ENCODE results near the gene SIRT4.
"Not testable (repeated sequence)": the region's sequence is repeated elsewhere in the genome, so short reads cannot be mapped to it uniquely, and the experiment has no call there.

Gene SIRT4

GRCh38 chr12:120301962-120302815, at the start of gene SIRT4:
SIRT4 (plus strand) TSS chr12:120302321; CDS start chr12:120303562, 1,241 bp downstream.
- peak; percentile 88 for DNase-seq (ENCODE audit: extremely low spot score)
- peak; percentile 88 for TF ChIP-seq ZNF384 (IDR thresholded peaks at IDR 0.05)
- peak; percentile 55; the same call in 1 of the 2 replicates for TF ChIP-seq CTBP1 (IDR thresholded peaks at IDR 0.05; ENCODE audit: borderline replicate concordance)
- TF ChIP-seq TARDBP (IDR thresholded peaks at IDR 0.05) = peak; percentile 84
- no peak; the same call in none of the 2 replicates for TF ChIP-seq SUZ12 (IDR thresholded peaks at IDR 0.05)
- peak; percentile 90 for TF ChIP-seq L3MBTL2 (conservative IDR thresholded peaks at IDR 0.05)
- TF ChIP-seq SP1 (IDR thresholded peaks at IDR 0.05) = no peak
- TF ChIP-seq FOXA1 (IDR thresholded peaks at IDR 0.05) = peak; percentile 89
- TF ChIP-seq BHLHE40 (IDR thresholded peaks at IDR 0.05; ENCODE audit: borderline replicate concordance) = peak; percentile 88
- TF ChIP-seq ELF4 (IDR thresholded peaks at IDR 0.05) = peak; percentile 78
- TF ChIP-seq PKNOX1 (IDR thresholded peaks at IDR 0.05) = peak; percentile 94
- ChIA-PET CTCF (interaction anchor here (0.6 to 1.8 kb wide), 16 partner anchors 9 to 347 kb away, joined by 3 to 22 read pairs (median 4); partner anchors contain the start of genes RNU4-1 and RNU4-2), POLR2A (interaction anchor here (0.9 to 4.6 kb wide), 6 partner anchors 10 to 101 kb away, joined by 3 to 99 read pairs (median 4); partner anchors contain the start of genes PXN, RNU4-1 and RNU4-2)

GRCh38 chr12:120253313-120253712, 48.8 kb upstream of the SIRT4 start:
- DNase-seq (ENCODE audit: extremely low spot score) = not testable (repeated sequence)
- POLR2A ChIA-PET = interaction anchor here (1.4 to 2.4 kb wide), 3 partner anchors 8 to 38 kb away, joined by 3 to 8 read pairs (median 7); partner anchors contain the start of gene RNU4-2

GRCh38 chr12:120254809-120255208, 47.3 kb upstream of the SIRT4 start:
- ChIA-PET CTCF (interaction anchor here (1.0 to 1.7 kb wide), 2 partner anchors 11 to 19 kb away, joined by 4 read pairs; partner anchors contain the start of gene PXN), POLR2A (interaction anchor here (0.7 to 2.3 kb wide), 4 partner anchors 9 to 53 kb away, joined by 3 to 9 read pairs (median 6); partner anchors contain the start of genes PXN, RNU4-2 and RPLP0)
- DNase-seq (ENCODE audit: extremely low spot score) = no peak
- TF ChIP-seq ZNF384 (IDR thresholded peaks at IDR 0.05) (no peak), CTBP1 (IDR thresholded peaks at IDR 0.05; ENCODE audit: borderline replicate concordance) (no peak), NFRKB (IDR thresholded peaks at IDR 0.05) (no peak), PKNOX1 (IDR thresholded peaks at IDR 0.05) (no peak), BHLHE40 (IDR thresholded peaks at IDR 0.05; ENCODE audit: borderline replicate concordance) (no peak), SUZ12 (IDR thresholded peaks at IDR 0.05) (no peak), LEF1 (IDR thresholded peaks at IDR 0.05; ENCODE audit: borderline replicate concordance) (no peak), HDGF (IDR thresholded peaks at IDR 0.05; ENCODE audit: borderline replicate concordance) (no peak), L3MBTL2 (conservative IDR thresholded peaks at IDR 0.05) (no peak), FOXA1 (IDR thresholded peaks at IDR 0.05) (no peak), ARNT (IDR thresholded peaks at IDR 0.05) (no peak), TARDBP (IDR thresholded peaks at IDR 0.05) (no peak), ELF4 (IDR thresholded peaks at IDR 0.05) (no peak), SP1 (IDR thresholded peaks at IDR 0.05) (no peak), FOXK2 (IDR thresholded peaks at IDR 0.05) (no peak), FOXM1 (IDR thresholded peaks at IDR 0.05; ENCODE audit: borderline replicate concordance) (no peak)

More at GRCh38 chr12:120253313-120253712, 48.8 kb upstream of the SIRT4 start:
- CTCF ChIA-PET = interaction anchor here (1.8 kb wide), 1 partner anchor 18 kb away, joined by 7 read pairs; no protein-coding TSS in a partner anchor

GRCh38 chr12:120257041-120257821, 44.9 kb upstream of the SIRT4 start:
- TF ChIP-seq SP1 (IDR thresholded peaks at IDR 0.05) (no peak), SUZ12 (IDR thresholded peaks at IDR 0.05) (no peak), ELF4 (IDR thresholded peaks at IDR 0.05) (no peak), HDGF (IDR thresholded peaks at IDR 0.05; ENCODE audit: borderline replicate concordance) (no peak), ARNT (IDR thresholded peaks at IDR 0.05) (no peak), PKNOX1 (IDR thresholded peaks at IDR 0.05) (no peak), L3MBTL2 (conservative IDR thresholded peaks at IDR 0.05) (no peak), FOXM1 (IDR thresholded peaks at IDR 0.05; ENCODE audit: borderline replicate concordance) (no peak), TARDBP (IDR thresholded peaks at IDR 0.05) (no peak), NFRKB (IDR thresholded peaks at IDR 0.05) (no peak), BHLHE40 (IDR thresholded peaks at IDR 0.05; ENCODE audit: borderline replicate concordance) (no peak)
- CTCF ChIA-PET = interaction anchor here (0.8 to 2.7 kb wide), 5 partner anchors 21 to 29 kb away, joined by 3 to 15 read pairs (median 4); no protein-coding TSS in a partner anchor
- DNase-seq (ENCODE audit: extremely low spot score) = no peak
- POLR2A ChIA-PET = interaction anchor here (0.7 to 1.4 kb wide), 4 partner anchors 29 to 56 kb away, joined by 3 to 11 read pairs (median 4); partner anchors contain the start of genes RNU4-2 and RPLP0

- ChIA-PET POLR2A (interaction anchor here (0.7 kb wide), 1 partner anchor 57 kb away, joined by 4 read pairs; no protein-coding TSS in a partner anchor), CTCF (interaction anchor here (0.6 to 2.7 kb wide), 4 partner anchors 8 to 30 kb away, joined by 3 to 15 read pairs (median 6); no protein-coding TSS in a partner anchor)
- no peak for DNase-seq (ENCODE audit: extremely low spot score)
- TF ChIP-seq NFRKB (IDR thresholded peaks at IDR 0.05) (no peak), SUZ12 (IDR thresholded peaks at IDR 0.05) (no peak), FOXA1 (IDR thresholded peaks at IDR 0.05) (no peak), ZNF384 (IDR thresholded peaks at IDR 0.05) (no peak), SP1 (IDR thresholded peaks at IDR 0.05) (no peak), L3MBTL2 (conservative IDR thresholded peaks at IDR 0.05) (no peak), ARNT (IDR thresholded peaks at IDR 0.05) (no peak), CTBP1 (IDR thresholded peaks at IDR 0.05; ENCODE audit: borderline replicate concordance) (no peak), TARDBP (IDR thresholded peaks at IDR 0.05) (no peak), FOXM1 (IDR thresholded peaks at IDR 0.05; ENCODE audit: borderline replicate concordance) (no peak), ELF4 (IDR thresholded peaks at IDR 0.05) (no peak), HDGF (IDR thresholded peaks at IDR 0.05; ENCODE audit: borderline replicate concordance) (no peak)
Measured at GRCh38 chr12:120258323-120258896, 43.7 kb upstream of the SIRT4 start.

Measured in HEK293T (cell line).